Thyroid gland (tissue), 4 donors: ENCODE data around the gene ERFL. TPM values are rescaled to one million over a fixed set of nuclear protein-coding genes. Genes with fewer than 3 reads are reported as not detected.

Source experiments
- DNase-seq, 2 donors: peaks; one replicate each; pipeline ENCODE4 v3.0.0-alpha.2; 2019
- H3K27ac ChIP-seq, 3 donors: fragments of 200-600 bp; sonication (generic); 1 replicate in 2 of 3; 2 replicates in 1 of 3; pipeline ENCODE4 v1.5.1; 2016 to 2019; ENCODE audit warnings: mild to moderate bottlenecking in 1 of 3, moderate library complexity in 1 of 3
- H3K27me3 ChIP-seq: fragments of 200-600 bp; sonication (generic); one replicate; pipeline ENCODE4 v1.5.1; 2019
- H3K36me3 ChIP-seq, 2 donors: fragments of 200-600 bp; sonication (generic); one replicate each; pipeline ENCODE4 v1.5.1; 2016 to 2019
- H3K4me1 ChIP-seq, 2 donors: fragments of 200-600 bp; sonication (generic); one replicate each; pipeline ENCODE4 v1.5.1; 2017 to 2019
- H3K4me3 ChIP-seq, 3 donors: fragments of 200-600 bp; sonication (generic); replicated peaks in 1 of 3; 1 replicate in 2 of 3; 2 replicates in 1 of 3; pipeline ENCODE4 v1.5.1; 2016; ENCODE audit warnings: mild to moderate bottlenecking in 1 of 3
- H3K9me3 ChIP-seq: fragments of 200-600 bp; sonication (generic); one replicate; pipeline ENCODE4 v1.5.1; 2017
- CTCF ChIP-seq, 6 experiments: fragments of 200-600 bp in 3 of 6; fragments of 450-650 bp in 3 of 6; sonication (generic) in 3 of 6; IDR thresholded peaks; one replicate each; pipeline ENCODE4 v1.5.1; 2016 to 2019; ENCODE audit warnings: antibody characterized with exemption in 6 of 6, mild to moderate bottlenecking in 2 of 6, inconsistent platforms in 1 of 6, moderate library complexity in 1 of 6
- POLR2A ChIP-seq, 2 donors: fragments of 450-650 bp; IDR thresholded peaks; one replicate each; pipeline ENCODE4 v1.6.1; 2017; ENCODE audit warnings: antibody characterized with exemption in 2 of 2, mild to moderate bottlenecking in 2 of 2, moderate library complexity in 1 of 2
- WGBS, 2 donors: methylation state at CpG; one replicate each; pipeline ENCODE4 v1.1.5; 2017; 5-methylcytosine and 5-hydroxymethylcytosine counted together
- intact Hi-C: fragments of 100-400 bp; cut with DNase I; formaldehyde crosslinking; loops from one replicate; pipeline ENCODE4 v1.15.1; 2023
- total RNA-seq, 4 donors: library from RNA; depleted of rRNA; stranded (reverse); fragments of >200 nt; gene quantifications; one replicate each; pipeline ENCODE4 v1.2.3, GENCODE V29; 2016

Gene ERFL
- total RNA-seq, 4 donors from 2014 or later: 0.24 TPM; not detected in 3

DNA sequence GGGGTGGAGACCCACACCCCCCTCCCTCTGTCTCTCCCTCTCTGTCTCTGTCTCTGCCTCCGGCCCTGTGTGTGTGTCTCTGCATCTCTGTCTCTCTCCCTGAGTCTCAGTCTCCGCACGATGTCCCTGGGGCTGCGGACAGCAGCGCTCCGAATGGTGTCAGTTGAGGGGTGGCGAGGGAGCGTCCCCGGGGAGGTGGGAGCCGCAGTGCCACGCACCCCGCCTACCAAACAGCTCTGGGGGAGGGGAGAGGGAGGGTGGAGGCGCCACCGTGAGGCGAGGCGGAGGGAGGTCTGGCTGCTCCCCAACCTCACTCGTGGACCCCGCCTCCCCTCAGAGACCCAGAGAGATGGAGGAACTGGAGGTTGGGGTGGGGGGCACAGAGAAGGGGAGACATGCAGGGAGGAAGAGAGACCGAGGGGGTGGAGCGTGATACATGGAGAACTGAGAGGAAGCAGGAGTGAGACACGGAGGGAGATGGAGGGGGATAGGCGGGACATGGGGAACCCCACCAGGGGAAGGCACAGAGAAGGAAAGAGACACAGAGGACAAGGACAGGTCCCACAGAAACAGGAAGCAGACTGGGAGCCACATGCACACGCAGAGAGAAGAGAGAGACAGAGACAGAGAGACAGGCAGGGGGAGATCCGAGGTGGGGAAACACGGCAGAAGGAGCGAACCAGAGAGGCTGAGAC is 7.2 kb downstream of the ERFL start:
- 4 to 8% methylated on average over 11 to 26 of the region's 26 CpGs for WGBS, 2 donors
- peaks cover 12% of the 10 kb centered on the region for H3K27me3 ChIP-seq

DNA sequence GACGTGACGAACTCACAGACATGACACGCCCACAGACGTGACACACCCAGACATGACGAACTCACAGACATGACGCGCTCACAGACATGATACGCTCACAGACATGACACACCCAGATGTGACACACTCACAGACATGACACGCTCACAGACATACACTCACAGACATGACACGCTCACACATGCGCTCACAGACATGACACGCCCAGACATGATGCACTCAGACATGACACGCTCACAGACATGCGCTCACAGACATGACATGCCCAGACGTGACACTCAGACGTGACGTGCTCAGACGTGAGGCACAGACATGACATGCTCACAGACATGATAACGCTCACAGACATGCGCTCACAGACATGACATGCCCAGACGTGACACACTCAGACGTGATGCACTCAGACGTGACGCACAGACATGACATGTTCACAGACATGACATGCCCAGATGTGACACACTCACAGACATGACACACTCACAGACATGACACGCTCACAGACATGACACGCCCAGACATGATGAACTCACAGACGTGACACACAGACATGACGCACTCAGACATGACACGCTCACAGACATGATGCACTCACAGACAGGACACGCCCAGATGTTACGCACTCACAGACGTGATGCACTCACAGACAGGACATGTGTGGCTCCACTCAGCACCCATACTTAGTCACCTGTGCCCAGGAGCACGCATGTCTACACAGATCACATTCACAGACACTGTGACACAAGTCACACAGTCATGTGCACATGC is 8.1 kb downstream of the ERFL start:
- no peaks in the 10 kb centered on the region for H3K9me3 ChIP-seq
- DNase-seq: no peak
- 83 to 93% methylated on average over 26 to 31 of the region's 33 CpGs for WGBS, 2 donors
- H3K36me3 ChIP-seq: no peaks in the 10 kb centered on the region
- TF ChIP-seq CTCF (IDR thresholded peaks at IDR 0.05) (no peak), POLR2A (IDR thresholded peaks at IDR 0.05) (no peak)
- peaks cover 16% of the 10 kb centered on the region for H3K27me3 ChIP-seq
- no peak overlapping the region for H3K27ac ChIP-seq
- H3K4me3 ChIP-seq: no peak overlapping the region
- no peaks in the 10 kb centered on the region for H3K4me1 ChIP-seq
- intact Hi-C loops: no loop called here

More for the DNA sequence above, 7.2 kb downstream of the ERFL start:
- no peak overlapping the region for H3K4me3 ChIP-seq
- no peaks in the 10 kb centered on the region for H3K9me3 ChIP-seq
- no peak for DNase-seq
- H3K4me1 ChIP-seq: no peaks in the 10 kb centered on the region
- no peak overlapping the region for H3K27ac ChIP-seq
- no peak for TF ChIP-seq POLR2A (IDR thresholded peaks at IDR 0.05)
- TF ChIP-seq CTCF (IDR thresholded peaks at IDR 0.05): no peak
- no peaks in the 10 kb centered on the region for H3K36me3 ChIP-seq
- intact Hi-C loops: no loop called here

- WGBS, 2 donors: 89 to 90% methylated on average over 5 of the region's 5 CpGs
- no peaks in the 10 kb centered on the region for H3K4me1 ChIP-seq
- H3K36me3 ChIP-seq: no peaks in the 10 kb centered on the region
- no peak overlapping the region for H3K27ac ChIP-seq
- intact Hi-C loops: no loop called here
- no peak overlapping the region for H3K4me3 ChIP-seq
- H3K27me3 ChIP-seq: peaks cover 17% of the 10 kb centered on the region
- no peaks in the 10 kb centered on the region for H3K9me3 ChIP-seq
- TF ChIP-seq CTCF (IDR thresholded peaks at IDR 0.05) (no peak), POLR2A (IDR thresholded peaks at IDR 0.05) (no peak)
- no peak for DNase-seq
Observed at GRCh38 chr19:41918653-41919244, 9.5 kb downstream of the ERFL start.

DNA sequence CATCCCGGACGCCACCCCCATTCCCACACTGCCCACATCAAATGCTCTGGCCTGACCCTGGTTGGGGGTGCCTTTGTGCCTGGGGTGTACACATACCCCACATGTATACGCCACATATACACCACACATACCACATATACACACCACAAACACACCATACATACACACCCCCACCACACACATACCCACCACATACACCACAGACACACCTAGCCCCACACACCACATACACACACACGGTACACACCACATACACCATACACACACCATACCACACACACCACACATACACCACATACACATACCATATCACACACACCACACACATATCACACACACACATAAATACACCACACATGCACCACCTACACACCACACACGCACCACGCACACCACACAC is 10.2 kb downstream of the ERFL start:
- Histone ChIP-seq H3K27ac (no peak overlapping the region), H3K9me3 (no peaks in the 10 kb centered on the region), H3K4me1 (no peaks in the 10 kb centered on the region), H3K4me3 (no peak overlapping the region), H3K27me3 (peaks cover 17% of the 10 kb centered on the region), H3K36me3 (no peaks in the 10 kb centered on the region)
- DNase-seq: no peak
- no peak for TF ChIP-seq CTCF (IDR thresholded peaks at IDR 0.05)
- no peak for TF ChIP-seq POLR2A (IDR thresholded peaks at IDR 0.05)
- WGBS, 2 donors: 83 to 88% methylated on average over 6 of the region's 6 CpGs
- intact Hi-C loops: no loop called here

- DNase-seq: no peak
- 44 to 48% methylated on average over 4 to 11 of the region's 12 CpGs for WGBS, 2 donors
- no peaks in the 10 kb centered on the region for H3K9me3 ChIP-seq
- H3K4me1 ChIP-seq: no peaks in the 10 kb centered on the region
- no peak overlapping the region for H3K4me3 ChIP-seq
- no peak overlapping the region for H3K27ac ChIP-seq
- intact Hi-C loops: no loop called here
- no peak for TF ChIP-seq POLR2A (IDR thresholded peaks at IDR 0.05)
- TF ChIP-seq CTCF (IDR thresholded peaks at IDR 0.05): no peak
- H3K27me3 ChIP-seq: peaks cover 14% of the 10 kb centered on the region
- no peaks in the 10 kb centered on the region for H3K36me3 ChIP-seq
Observed at GRCh38 chr19:41917676-41918075, 10.6 kb downstream of the ERFL start.
